Caco-2 (cell line): ENCODE data around the gene TTYH3. TPM values are rescaled to one million over a fixed set of nuclear protein-coding genes. Genes with fewer than 3 reads are reported as not detected.

Experiments
- BruUV-seq: library from RNA; stranded (reverse); fragments of 400-500 nt; replicated peaks from 2 replicates; lab custom pipeline; 2021; lab: Mats Ljungman, UMichigan
- CTCF ChIA-PET: fragments of 300-600 bp; sonication (Branson Sonifier 250); formaldehyde crosslinking; loops from one replicate; lab custom pipeline; 2022; ENCODE audit warnings: antibody characterized with exemption; lab: Charles Lee
- POLR2A ChIA-PET: fragments of 300-600 bp; sonication (Branson Sonifier 250); formaldehyde crosslinking; loops from one replicate; lab custom pipeline; 2022; ENCODE audit warnings: antibody characterized with exemption; lab: Charles Lee
- DNase-seq, 2 experiments: peaks; one replicate each; pipeline versions ENCODE4 v3.0.0 to v3.0.0-alpha.2; 2020 to 2022
- H3K27me3 ChIP-seq: replicated peaks from 2 replicates; pipeline ENCODE4 v1.6.0; 2011; ENCODE audit warnings: low read length; ENCODE audit not compliant: control insufficient read depth, insufficient read depth
- H3K36me3 ChIP-seq: 2 replicates; pipeline ENCODE4 v1.5.1; 2011; ENCODE audit warnings: low read length; ENCODE audit not compliant: control insufficient read depth, insufficient read depth
- H3K4me1 ChIP-seq: fragments of 250-450 bp; sonication (Bioruptor Pico); 2 replicates; pipeline ENCODE4 v1.5.1; 2020; ENCODE audit warnings: mild to moderate bottlenecking
- H3K4me3 ChIP-seq: 2 replicates; pipeline ENCODE4 v1.5.1; 2011; ENCODE audit warnings: low read depth, mild to moderate bottlenecking, control low read depth, low read length
- H3K9me3 ChIP-seq: fragments of 250-450 bp; sonication (Bioruptor Pico); 2 replicates; pipeline ENCODE4 v1.5.1; 2020; ENCODE audit warnings: mild to moderate bottlenecking, moderate library complexity
- H3K27ac Mint-ChIP-seq: one replicate; pipeline ENCODE4 v1.8.0; 2022; ENCODE audit warnings: mixed read lengths; ENCODE audit not compliant: unreplicated experiment
- H3K27me3 Mint-ChIP-seq: one replicate; pipeline ENCODE4 v1.8.0; 2022; ENCODE audit warnings: mixed read lengths; ENCODE audit not compliant: insufficient read depth, unreplicated experiment
- H3K36me3 Mint-ChIP-seq: one replicate; pipeline ENCODE4 v1.8.0; 2022; ENCODE audit warnings: mild to moderate bottlenecking, mixed read lengths; ENCODE audit not compliant: insufficient read depth, unreplicated experiment
- H3K4me1 Mint-ChIP-seq: one replicate; pipeline ENCODE4 v1.8.0; 2022; ENCODE audit warnings: low read depth, mixed read lengths; ENCODE audit not compliant: unreplicated experiment
- H3K4me3 Mint-ChIP-seq: one replicate; pipeline ENCODE4 v1.8.0; 2022; ENCODE audit warnings: mild to moderate bottlenecking, moderate library complexity, mixed read lengths; ENCODE audit not compliant: unreplicated experiment
- H3K9me3 Mint-ChIP-seq: one replicate; pipeline ENCODE4 v1.8.0; 2022; ENCODE audit warnings: mixed read lengths; ENCODE audit not compliant: unreplicated experiment
- CTCF ChIP-seq, 2 experiments: fragments of 200-600 bp in 1 of 2; IDR thresholded peaks; 1 replicate in 1 of 2; 2 replicates in 1 of 2; pipeline versions ENCODE4 v1.5.1 to v1.8.0; 2011 to 2022; ENCODE audit warnings: antibody characterized with exemption in 1 of 2, control low read depth in 1 of 2, inconsistent platforms in 1 of 2, low read depth in 1 of 2, low read length in 1 of 2, mild to moderate bottlenecking in 1 of 2, moderate library complexity in 1 of 2; ENCODE audit not compliant: insufficient read depth in 1 of 2, severe bottlenecking in 1 of 2, unreplicated experiment in 1 of 2
- intact Hi-C: fragments of 100-400 bp; cut with micrococcal nuclease; formaldehyde crosslinking; loops from one replicate; pipeline ENCODE4 v1.10.0; 2022; ENCODE audit not compliant: unreplicated experiment
- total RNA-seq: library from RNA; stranded (reverse); gene quantifications from 2 replicates; pipeline ENCODE4 v1.2.3, GENCODE V29; 2022

TTYH3 gene
- total RNA-seq, 1 experiment from 2014 or later, result 57.3 TPM

- ChIA-PET POLR2A (interaction anchor here (0.5 kb wide), 1 partner anchor 27 kb away, joined by 16 read pairs; no protein-coding TSS in a partner anchor), CTCF (no interaction called here)
- no peak overlapping the region for H3K4me3 ChIP-seq
- no TSS peak for BruUV-seq
- no peak overlapping the region for H3K4me3 Mint-ChIP-seq
- no peak overlapping the region for H3K27ac Mint-ChIP-seq
- H3K4me1 Mint-ChIP-seq, result no peaks in the 10 kb centered on the region
- no peaks in the 10 kb centered on the region for H3K9me3 Mint-ChIP-seq
- no peaks in the 10 kb centered on the region for H3K4me1 ChIP-seq
- intact Hi-C loops, result no loop called here
- no peak for TF ChIP-seq CTCF (IDR thresholded peaks at IDR 0.05; ENCODE audit: insufficient read depth in 1 of 2, low read depth in 1 of 2, low read length in 1 of 2, severe bottlenecking in 1 of 2, unreplicated experiment in 1 of 2)
- H3K36me3 ChIP-seq, result no peaks in the 10 kb centered on the region; the same call in 1 of the 2 replicates
- no peaks in the 10 kb centered on the region for H3K27me3 ChIP-seq
- H3K36me3 Mint-ChIP-seq, result peaks cover 12% of the 10 kb centered on the region
- DNase-seq, result no peak
- H3K27me3 Mint-ChIP-seq, result no peaks in the 10 kb centered on the region
- no peaks in the 10 kb centered on the region for H3K9me3 ChIP-seq
Measured at GRCh38 chr7:2595258-2595860, 36.4 kb upstream of the TTYH3 start.

GRCh38 chr7:2596464-2597272 lies 35.1 kb upstream of the TTYH3 start:
- no peak overlapping the region for H3K4me3 Mint-ChIP-seq
- no peaks in the 10 kb centered on the region for H3K27me3 ChIP-seq
- no peak for DNase-seq
- no peak for TF ChIP-seq CTCF (IDR thresholded peaks at IDR 0.05; ENCODE audit: insufficient read depth in 1 of 2, low read depth in 1 of 2, low read length in 1 of 2, severe bottlenecking in 1 of 2, unreplicated experiment in 1 of 2)
- H3K4me3 ChIP-seq, result no peak overlapping the region
- H3K36me3 ChIP-seq, result no peaks in the 10 kb centered on the region; the same call in 1 of the 2 replicates
- no peaks in the 10 kb centered on the region for H3K4me1 ChIP-seq
- POLR2A ChIA-PET, result interaction anchor here (0.6 kb wide), 1 partner anchor 66 kb away, joined by 3 read pairs; no protein-coding TSS in a partner anchor
- H3K9me3 Mint-ChIP-seq, result no peaks in the 10 kb centered on the region
- peaks cover 17% of the 10 kb centered on the region for H3K36me3 Mint-ChIP-seq
- CTCF ChIA-PET, result interaction anchor here (0.6 kb wide), 1 partner anchor 155 kb away, joined by 4 read pairs; no protein-coding TSS in a partner anchor
- H3K27me3 Mint-ChIP-seq, result no peaks in the 10 kb centered on the region
- no peak overlapping the region for H3K27ac Mint-ChIP-seq
- H3K9me3 ChIP-seq, result no peaks in the 10 kb centered on the region
- intact Hi-C loops, result no loop called here
- no peaks in the 10 kb centered on the region for H3K4me1 Mint-ChIP-seq
- no TSS peak for BruUV-seq

GRCh38 chr7:2597273-2597640 lies 34.5 kb upstream of the TTYH3 start:
- no peak overlapping the region for H3K4me3 Mint-ChIP-seq
- H3K36me3 Mint-ChIP-seq, result peaks cover 22% of the 10 kb centered on the region
- no peak for DNase-seq
- no peaks in the 10 kb centered on the region for H3K9me3 ChIP-seq
- no peak overlapping the region for H3K27ac Mint-ChIP-seq
- ChIA-PET POLR2A (no interaction called here), CTCF (no interaction called here)
- H3K4me3 ChIP-seq, result no peak overlapping the region
- BruUV-seq, result no TSS peak
- no peaks in the 10 kb centered on the region for H3K4me1 Mint-ChIP-seq
- H3K9me3 Mint-ChIP-seq, result no peaks in the 10 kb centered on the region
- no peaks in the 10 kb centered on the region; the same call in none of the 2 replicates for H3K36me3 ChIP-seq
- no peaks in the 10 kb centered on the region for H3K4me1 ChIP-seq
- intact Hi-C loops, result no loop called here
- H3K27me3 Mint-ChIP-seq, result no peaks in the 10 kb centered on the region
- no peak for TF ChIP-seq CTCF (IDR thresholded peaks at IDR 0.05; ENCODE audit: insufficient read depth in 1 of 2, low read depth in 1 of 2, low read length in 1 of 2, severe bottlenecking in 1 of 2, unreplicated experiment in 1 of 2)
- H3K27me3 ChIP-seq, result no peaks in the 10 kb centered on the region
